ENCODE results near the gene PTGS1. TPM values are rescaled to one million over a fixed set of nuclear protein-coding genes. Genes with fewer than 3 reads are reported as not detected.

PTGS1 gene
- total and polyA plus RNA-seq, 2 of the 13 experiments (the other 11 are each of a cell fraction or from before 2014, with no cell fraction given) = 0.07 to 0.08 TPM

DNA sequence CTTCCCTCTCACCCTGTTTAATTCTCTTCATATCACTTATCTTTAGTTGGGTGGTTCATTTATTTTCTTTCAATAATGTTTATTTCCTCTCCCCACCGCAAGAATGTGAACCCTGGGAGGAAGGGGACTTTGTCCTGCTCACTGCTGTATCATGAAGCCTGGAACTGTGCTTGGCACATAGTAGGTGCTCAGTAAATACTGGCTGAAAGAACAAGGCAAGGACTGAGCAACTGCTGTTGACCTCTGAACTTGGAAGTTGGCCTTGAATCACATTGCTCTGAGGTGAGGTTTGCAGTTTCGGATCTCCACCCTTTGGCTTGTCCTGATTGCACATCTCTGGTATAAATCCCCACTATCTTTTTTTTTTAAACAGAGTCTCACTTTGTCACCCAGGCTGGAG lies 22.0 kb upstream of the PTGS1 start (continued):
- TF ChIP-seq HNF1A (IDR thresholded peaks at IDR 0.05; ENCODE audit: low read depth) = no peak
- TF ChIP-seq HNF1A (CRISPR knock-in tag; IDR thresholded peaks at IDR 0.05; ENCODE audit: borderline replicate concordance) = no peak
- no peak for TF ChIP-seq DPF2 (CRISPR knock-in tag; IDR thresholded peaks at IDR 0.05; ENCODE audit: borderline replicate concordance, low read depth)
- no peak for TF ChIP-seq SP4 (CRISPR knock-in tag; IDR thresholded peaks at IDR 0.05)
- TF ChIP-seq SRSF9 (IDR thresholded peaks at IDR 0.05; ENCODE audit: borderline replicate concordance, insufficient read depth, low read depth, low read length, poor library complexity, severe bottlenecking) = no peak
- no peak for TF ChIP-seq ZNF326 (CRISPR knock-in tag; IDR thresholded peaks at IDR 0.05; ENCODE audit: borderline replicate concordance)
- no peak for TF ChIP-seq MTA3 (CRISPR knock-in tag; IDR thresholded peaks at IDR 0.05)
- TF ChIP-seq MLLT10 (CRISPR knock-in tag; IDR thresholded peaks at IDR 0.05) = no peak
- no peak for TF ChIP-seq GTF3A (CRISPR knock-in tag; conservative IDR thresholded peaks at IDR 0.05)
- TF ChIP-seq ELF4 (CRISPR knock-in tag; IDR thresholded peaks at IDR 0.05; ENCODE audit: borderline replicate concordance) = no peak
- no peak for TF ChIP-seq MZF1 (CRISPR knock-in tag; IDR thresholded peaks at IDR 0.05; ENCODE audit: borderline replicate concordance)
- TF ChIP-seq, protein P1, sequence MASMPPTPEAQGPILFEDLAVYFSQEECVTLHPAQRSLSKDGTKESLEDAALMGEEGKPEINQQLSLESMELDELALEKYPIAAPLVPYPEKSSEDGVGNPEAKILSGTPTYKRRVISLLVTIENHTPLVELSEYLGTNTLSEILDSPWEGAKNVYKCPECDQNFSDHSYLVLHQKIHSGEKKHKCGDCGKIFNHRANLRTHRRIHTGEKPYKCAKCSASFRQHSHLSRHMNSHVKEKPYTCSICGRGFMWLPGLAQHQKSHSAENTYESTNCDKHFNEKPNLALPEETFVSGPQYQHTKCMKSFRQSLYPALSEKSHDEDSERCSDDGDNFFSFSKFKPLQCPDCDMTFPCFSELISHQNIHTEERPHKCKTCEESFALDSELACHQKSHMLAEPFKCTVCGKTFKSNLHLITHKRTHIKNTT (CRISPR knock-in tag; IDR thresholded peaks at IDR 0.05) = no peak
- no peak for TF ChIP-seq KMT2B (CRISPR knock-in tag; IDR thresholded peaks at IDR 0.05)
- TF ChIP-seq, protein P2, sequence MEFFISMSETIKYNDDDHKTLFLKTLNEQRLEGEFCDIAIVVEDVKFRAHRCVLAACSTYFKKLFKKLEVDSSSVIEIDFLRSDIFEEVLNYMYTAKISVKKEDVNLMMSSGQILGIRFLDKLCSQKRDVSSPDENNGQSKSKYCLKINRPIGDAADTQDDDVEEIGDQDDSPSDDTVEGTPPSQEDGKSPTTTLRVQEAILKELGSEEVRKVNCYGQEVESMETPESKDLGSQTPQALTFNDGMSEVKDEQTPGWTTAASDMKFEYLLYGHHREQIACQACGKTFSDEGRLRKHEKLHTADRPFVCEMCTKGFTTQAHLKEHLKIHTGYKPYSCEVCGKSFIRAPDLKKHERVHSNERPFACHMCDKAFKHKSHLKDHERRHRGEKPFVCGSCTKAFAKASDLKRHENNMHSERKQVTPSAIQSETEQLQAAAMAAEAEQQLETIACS (CRISPR knock-in tag; IDR thresholded peaks at IDR 0.05) = no peak
- TF ChIP-seq TAF1 (CRISPR knock-in tag; IDR thresholded peaks at IDR 0.05) = no peak
- no peak for TF ChIP-seq ZBTB2 (CRISPR knock-in tag; IDR thresholded peaks at IDR 0.05; ENCODE audit: low read depth)
- no peak for TF ChIP-seq XBP1 (CRISPR knock-in tag; IDR thresholded peaks at IDR 0.05)
- TF ChIP-seq ATF7 (IDR thresholded peaks at IDR 0.05) = no peak
- no peak for TF ChIP-seq ATF7 (CRISPR knock-in tag; IDR thresholded peaks at IDR 0.05)
- no peak for TF ChIP-seq KLF6 (CRISPR knock-in tag; IDR thresholded peaks at IDR 0.05)
- TF ChIP-seq ZNF703 (CRISPR knock-in tag; IDR thresholded peaks at IDR 0.05; ENCODE audit: borderline replicate concordance) = no peak
- no peak for TF ChIP-seq FLYWCH1 (CRISPR knock-in tag; IDR thresholded peaks at IDR 0.05)
- no peak for TF ChIP-seq ZNF776 (CRISPR knock-in tag; IDR thresholded peaks at IDR 0.05)
- TF ChIP-seq ZBTB3 (CRISPR knock-in tag; IDR thresholded peaks at IDR 0.05; ENCODE audit: borderline replicate concordance, low read depth) = no peak
- TF ChIP-seq FOXA1 (IDR thresholded peaks at IDR 0.05) = no peak
- peak; percentile 75 for TF ChIP-seq FOXA1 (CRISPR knock-in tag; IDR thresholded peaks at IDR 0.05)

Data from HepG2 (cell line).